ENCODE results near the gene CMTM4. TPM values are rescaled to one million over a fixed set of nuclear protein-coding genes. Genes with fewer than 3 reads are reported as not detected.

CMTM4 gene
- total RNA-seq, 1 donor from 2014 or later = 35.1 TPM

DNA sequence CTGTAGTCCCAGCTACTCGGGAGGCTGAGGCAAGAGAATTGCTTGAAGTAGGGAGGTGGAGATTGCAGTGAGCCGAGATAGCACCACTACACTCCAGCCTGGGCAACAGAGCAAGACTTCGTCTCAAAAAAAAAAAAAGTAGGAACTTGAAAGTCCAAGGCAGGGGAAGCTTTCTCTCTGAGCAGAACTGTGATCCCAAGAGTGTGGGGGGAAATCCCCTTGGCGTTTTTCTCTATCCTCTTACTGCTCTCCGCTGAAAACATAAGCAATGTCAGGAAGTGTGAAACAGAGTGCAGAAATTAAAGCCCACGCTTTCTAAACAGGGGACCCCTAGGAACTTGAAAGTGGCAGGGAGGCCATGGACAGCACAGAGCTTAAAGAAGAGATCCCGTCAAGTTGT lies 101.8 kb downstream of the CMTM4 start:
- TF ChIP-seq, protein P1, sequence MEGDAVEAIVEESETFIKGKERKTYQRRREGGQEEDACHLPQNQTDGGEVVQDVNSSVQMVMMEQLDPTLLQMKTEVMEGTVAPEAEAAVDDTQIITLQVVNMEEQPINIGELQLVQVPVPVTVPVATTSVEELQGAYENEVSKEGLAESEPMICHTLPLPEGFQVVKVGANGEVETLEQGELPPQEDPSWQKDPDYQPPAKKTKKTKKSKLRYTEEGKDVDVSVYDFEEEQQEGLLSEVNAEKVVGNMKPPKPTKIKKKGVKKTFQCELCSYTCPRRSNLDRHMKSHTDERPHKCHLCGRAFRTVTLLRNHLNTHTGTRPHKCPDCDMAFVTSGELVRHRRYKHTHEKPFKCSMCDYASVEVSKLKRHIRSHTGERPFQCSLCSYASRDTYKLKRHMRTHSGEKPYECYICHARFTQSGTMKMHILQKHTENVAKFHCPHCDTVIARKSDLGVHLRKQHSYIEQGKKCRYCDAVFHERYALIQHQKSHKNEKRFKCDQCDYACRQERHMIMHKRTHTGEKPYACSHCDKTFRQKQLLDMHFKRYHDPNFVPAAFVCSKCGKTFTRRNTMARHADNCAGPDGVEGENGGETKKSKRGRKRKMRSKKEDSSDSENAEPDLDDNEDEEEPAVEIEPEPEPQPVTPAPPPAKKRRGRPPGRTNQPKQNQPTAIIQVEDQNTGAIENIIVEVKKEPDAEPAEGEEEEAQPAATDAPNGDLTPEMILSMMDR (conservative IDR thresholded peaks at IDR 0.05; ENCODE audit: low read depth, low read length) = no peak
- no peak overlapping the region for H3K4me3 ChIP-seq (ENCODE audit: low read depth, low read length)
- no peak for DNase-seq (ENCODE audit: low read depth)

DNA sequence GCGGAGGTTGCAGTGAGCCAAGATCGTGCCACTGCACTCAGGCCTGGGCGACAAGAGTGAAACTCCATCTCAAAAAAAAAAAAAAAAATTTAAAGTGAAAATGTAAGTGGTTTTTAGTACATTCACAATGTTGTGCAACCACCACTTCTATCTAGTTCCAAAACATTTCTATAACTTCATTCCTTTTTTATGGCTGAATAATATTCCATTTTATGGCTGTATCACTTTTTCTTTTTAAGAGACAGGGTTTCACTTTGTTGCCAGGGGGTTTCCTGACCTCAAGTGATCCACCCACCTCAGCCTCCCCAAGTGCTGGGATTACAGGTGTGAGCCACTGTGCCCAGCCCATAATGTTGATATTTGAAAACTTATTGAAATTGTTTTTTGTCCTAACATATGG lies 103.7 kb downstream of the CMTM4 start:
- no peak overlapping the region for H3K4me3 ChIP-seq (ENCODE audit: low read depth, low read length)
- no peak for DNase-seq (ENCODE audit: low read depth)
- TF ChIP-seq, protein P1 (conservative IDR thresholded peaks at IDR 0.05; ENCODE audit: low read depth, low read length) = no peak

DNA sequence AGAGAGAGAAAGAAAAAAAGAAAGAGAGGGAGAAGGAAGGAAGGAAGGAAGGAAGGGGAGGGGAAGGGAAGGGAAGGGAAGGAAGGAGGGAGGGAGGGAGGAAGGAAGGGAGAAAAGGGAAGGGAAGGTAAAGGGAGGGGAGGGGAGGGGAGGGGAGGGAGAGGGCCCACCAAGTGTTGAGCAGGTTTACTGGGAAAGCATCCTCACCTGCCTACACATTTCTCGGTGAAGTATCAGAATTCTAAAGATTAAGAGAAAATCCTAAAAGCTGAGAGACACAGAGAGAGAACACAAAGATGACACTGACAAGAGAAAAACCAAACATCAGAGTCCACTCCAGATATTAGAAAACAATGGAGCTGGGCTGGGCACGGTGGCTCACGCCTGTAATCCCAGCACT lies 104.3 kb downstream of the CMTM4 start:
- no peak overlapping the region for H3K4me3 ChIP-seq (ENCODE audit: low read depth, low read length)
- TF ChIP-seq, protein P1 (conservative IDR thresholded peaks at IDR 0.05; ENCODE audit: low read depth, low read length) = no peak
- DNase-seq (ENCODE audit: low read depth) = no peak

DNA sequence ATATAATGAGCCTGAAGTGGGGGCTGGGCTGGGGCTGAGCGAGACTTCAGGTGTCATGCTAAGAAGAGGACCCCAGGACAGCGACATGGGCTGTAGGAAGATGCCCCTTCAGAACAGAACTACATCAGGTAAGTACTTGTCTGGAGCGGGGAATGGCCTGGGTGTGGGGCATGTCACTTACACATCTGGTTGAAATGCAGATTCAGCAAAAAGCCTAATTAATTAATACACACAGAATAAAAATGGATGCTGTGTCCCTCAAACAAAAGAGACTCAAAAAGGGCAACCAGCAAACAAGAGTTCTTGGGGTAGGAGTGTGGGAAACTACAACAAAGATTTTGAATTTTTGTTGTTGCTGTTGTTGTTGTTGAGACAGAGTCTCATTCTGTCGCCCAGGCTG lies 105.5 kb downstream of the CMTM4 start:
- DNase-seq (ENCODE audit: low read depth) = no peak
- H3K4me3 ChIP-seq (ENCODE audit: low read depth, low read length) = no peak overlapping the region
- TF ChIP-seq, protein P1 (conservative IDR thresholded peaks at IDR 0.05; ENCODE audit: low read depth, low read length) = no peak

DNA sequence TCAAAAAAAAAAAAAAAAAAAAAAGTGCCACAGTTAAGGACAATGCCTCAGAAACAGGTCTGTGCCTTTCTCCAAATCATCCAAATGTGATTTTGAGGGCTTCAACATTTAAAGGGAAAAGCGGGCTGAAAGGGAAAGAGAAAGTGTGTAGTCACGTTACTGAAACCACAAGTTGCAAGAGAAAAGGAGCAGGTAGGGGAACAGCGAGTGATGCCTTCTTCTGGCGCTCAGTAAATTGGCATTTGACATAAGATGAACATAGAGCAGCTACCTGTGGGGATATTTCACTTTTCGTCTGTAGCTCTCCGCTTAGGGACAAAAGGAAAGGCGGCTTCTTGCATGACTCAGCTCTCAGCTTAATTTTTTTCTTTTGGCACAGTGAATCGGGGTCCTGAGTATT lies 106.2 kb downstream of the CMTM4 start:
- TF ChIP-seq, protein P1 (conservative IDR thresholded peaks at IDR 0.05; ENCODE audit: low read depth, low read length) = no peak
- H3K4me3 ChIP-seq (ENCODE audit: low read depth, low read length) = no peak overlapping the region
- no peak for DNase-seq (ENCODE audit: low read depth)

DNA sequence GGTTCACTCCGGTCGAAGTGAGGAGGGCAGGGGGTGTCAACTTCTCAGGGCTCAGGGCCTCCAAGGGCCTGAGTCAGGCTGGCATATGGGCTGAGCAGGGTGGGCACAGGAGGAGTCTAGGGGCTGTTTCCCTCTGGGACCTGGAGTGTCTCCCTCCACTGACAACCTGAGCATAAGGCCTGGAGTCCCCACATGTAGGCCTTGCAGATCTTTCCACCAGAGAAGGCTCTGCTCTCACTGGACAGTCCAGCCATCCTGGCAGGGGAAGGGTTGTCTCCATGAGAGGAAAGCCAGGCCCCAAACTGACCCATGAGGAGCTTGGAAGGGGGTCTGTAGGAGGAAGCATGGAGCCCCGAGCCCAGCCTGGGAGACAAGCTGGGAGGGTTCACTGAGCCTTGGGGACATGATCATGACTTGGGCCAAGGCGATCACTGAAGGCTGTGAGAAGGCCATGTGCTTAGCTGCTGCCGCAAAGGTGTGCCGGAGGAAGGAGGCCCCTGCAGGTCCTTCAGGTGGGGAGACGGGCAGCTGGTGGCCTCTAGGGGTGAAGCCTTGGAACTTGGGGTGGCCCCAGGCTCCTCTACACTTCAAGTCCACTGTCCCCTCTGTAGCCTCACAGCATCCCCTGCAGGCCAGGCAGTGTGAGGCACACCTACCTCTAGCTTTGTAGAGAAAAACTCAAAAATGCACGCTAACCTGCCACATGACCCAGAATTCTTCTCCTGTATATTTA lies 107.4 kb downstream of the CMTM4 start:
- TF ChIP-seq, protein P1 (conservative IDR thresholded peaks at IDR 0.05; ENCODE audit: low read depth, low read length) = peak; percentile 68
- no peak for DNase-seq (ENCODE audit: low read depth)
- H3K4me3 ChIP-seq (ENCODE audit: low read depth, low read length) = no peak overlapping the region
